Kidney tubule cell (primary cell): ENCODE results near the gene PDSS2.

Source experiments
- DNase-seq: peaks from one replicate; pipeline ENCODE4 v3.0.0-alpha.2; 2018; ENCODE audit warnings: low spot score

The PDSS2 gene

GRCh38 chr6:107361753-107362604 is 97.4 kb downstream of the PDSS2 start:
- peak; percentile 76 for DNase-seq

GRCh38 chr6:107360476-107360875 is 98.9 kb downstream of the PDSS2 start:
- no peak for DNase-seq

- DNase-seq: no peak
Observed at GRCh38 chr6:107357842-107358241, 101.5 kb downstream of the PDSS2 start.

GRCh38 chr6:107357031-107357430 is 102.3 kb downstream of the PDSS2 start:
- DNase-seq: no peak

- DNase-seq: no peak
Observed at GRCh38 chr6:107355659-107356058, 103.7 kb downstream of the PDSS2 start.

GRCh38 chr6:107354451-107354850 is 104.9 kb downstream of the PDSS2 start:
- no peak for DNase-seq

GRCh38 chr6:107353773-107354382 is 105.5 kb downstream of the PDSS2 start:
- no peak for DNase-seq

- DNase-seq: peak; percentile 19
Observed at GRCh38 chr6:107348224-107348623, 111.1 kb downstream of the PDSS2 start.

GRCh38 chr6:107345393-107345792 is 114.0 kb downstream of the PDSS2 start:
- DNase-seq: no peak

- DNase-seq: no peak
Observed at GRCh38 chr6:107344981-107345380, 114.4 kb downstream of the PDSS2 start.

GRCh38 chr6:107344383-107344782 is 115.0 kb downstream of the PDSS2 start:
- DNase-seq: no peak

- no peak for DNase-seq
Observed at GRCh38 chr6:107342144-107342543, 117.2 kb downstream of the PDSS2 start.

- DNase-seq: no peak
Observed at GRCh38 chr6:107340881-107341280, 118.5 kb downstream of the PDSS2 start.

- no peak for DNase-seq
Observed at GRCh38 chr6:107337191-107337741, 122.1 kb downstream of the PDSS2 start.

GRCh38 chr6:107334026-107334425 is 125.3 kb downstream of the PDSS2 start:
- DNase-seq: no peak

GRCh38 chr6:107333491-107333890 is 125.9 kb downstream of the PDSS2 start:
- DNase-seq: no peak

- DNase-seq: no peak
Observed at GRCh38 chr6:107331409-107332386, 127.7 kb downstream of the PDSS2 start.

GRCh38 chr6:107330168-107330567 is 129.2 kb downstream of the PDSS2 start:
- peak; percentile 12 for DNase-seq

- no peak for DNase-seq
Observed at GRCh38 chr6:107329063-107329860, 130.1 kb downstream of the PDSS2 start.

GRCh38 chr6:107328081-107328480 is 131.3 kb downstream of the PDSS2 start:
- DNase-seq: no peak

- peak; percentile 46 for DNase-seq
Observed at GRCh38 chr6:107323133-107323785, 136.1 kb downstream of the PDSS2 start.
